HG02943 (cell line): ENCODE measurements around the gene CACNA1H.

Source experiments
- ATAC-seq: cut with Tn5 transposase; IDR thresholded peaks from one replicate; pipeline ENCODE4 v1.9.1; 2021; ENCODE audit warnings: mild to moderate bottlenecking, low read depth, moderate library complexity; ENCODE audit not compliant: unreplicated experiment

Gene CACNA1H

DNA sequence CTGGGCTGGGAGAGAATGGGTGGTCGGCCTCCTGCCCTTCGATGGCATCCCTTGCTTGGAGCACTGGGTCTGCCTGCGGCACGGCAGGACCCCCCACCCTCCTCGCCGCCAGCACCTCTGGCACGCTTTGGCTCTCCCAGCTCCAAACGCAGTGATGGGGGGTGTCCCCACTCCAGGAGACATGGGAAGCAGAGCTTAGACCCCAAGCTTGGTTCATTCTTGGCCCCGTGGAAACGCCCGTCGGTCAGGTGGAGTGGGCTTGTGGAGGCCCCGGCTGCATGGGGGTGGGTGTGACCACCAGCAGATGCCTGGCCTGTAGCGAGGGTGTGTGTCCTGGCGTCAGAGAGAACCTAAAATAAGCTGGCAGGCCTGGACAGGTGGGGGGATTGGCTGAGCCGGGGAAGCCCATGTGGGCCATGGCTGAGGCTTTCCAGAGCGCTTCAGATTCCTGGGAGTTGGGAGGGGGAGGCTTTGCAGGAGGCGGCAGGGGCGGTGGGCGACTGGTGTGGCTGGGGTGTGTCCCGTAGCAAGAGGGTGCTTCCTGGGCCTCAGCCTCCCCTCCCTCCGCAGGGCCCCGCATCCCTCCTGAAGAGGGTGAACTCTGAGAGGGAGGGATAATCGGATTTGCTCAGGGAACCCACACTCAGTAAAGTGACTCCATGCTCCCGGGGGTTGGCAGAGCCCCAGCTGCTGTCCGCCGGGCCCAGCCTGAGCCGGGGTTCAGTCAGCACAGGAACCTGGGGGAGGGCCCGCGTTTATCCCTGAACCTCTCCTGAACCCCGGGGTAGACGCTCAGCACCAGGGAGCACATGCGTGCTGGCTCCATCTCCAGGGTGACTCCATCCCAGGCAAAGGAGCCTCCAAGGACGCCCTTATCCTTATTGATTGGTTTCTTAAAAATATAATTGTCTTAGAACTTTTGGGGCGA is 3.4 kb downstream of the CACNA1H start:
- ATAC-seq = no peak

- ATAC-seq = no peak
Measured at GRCh38 chr16:1156983-1157638, 4.2 kb downstream of the CACNA1H start.

DNA sequence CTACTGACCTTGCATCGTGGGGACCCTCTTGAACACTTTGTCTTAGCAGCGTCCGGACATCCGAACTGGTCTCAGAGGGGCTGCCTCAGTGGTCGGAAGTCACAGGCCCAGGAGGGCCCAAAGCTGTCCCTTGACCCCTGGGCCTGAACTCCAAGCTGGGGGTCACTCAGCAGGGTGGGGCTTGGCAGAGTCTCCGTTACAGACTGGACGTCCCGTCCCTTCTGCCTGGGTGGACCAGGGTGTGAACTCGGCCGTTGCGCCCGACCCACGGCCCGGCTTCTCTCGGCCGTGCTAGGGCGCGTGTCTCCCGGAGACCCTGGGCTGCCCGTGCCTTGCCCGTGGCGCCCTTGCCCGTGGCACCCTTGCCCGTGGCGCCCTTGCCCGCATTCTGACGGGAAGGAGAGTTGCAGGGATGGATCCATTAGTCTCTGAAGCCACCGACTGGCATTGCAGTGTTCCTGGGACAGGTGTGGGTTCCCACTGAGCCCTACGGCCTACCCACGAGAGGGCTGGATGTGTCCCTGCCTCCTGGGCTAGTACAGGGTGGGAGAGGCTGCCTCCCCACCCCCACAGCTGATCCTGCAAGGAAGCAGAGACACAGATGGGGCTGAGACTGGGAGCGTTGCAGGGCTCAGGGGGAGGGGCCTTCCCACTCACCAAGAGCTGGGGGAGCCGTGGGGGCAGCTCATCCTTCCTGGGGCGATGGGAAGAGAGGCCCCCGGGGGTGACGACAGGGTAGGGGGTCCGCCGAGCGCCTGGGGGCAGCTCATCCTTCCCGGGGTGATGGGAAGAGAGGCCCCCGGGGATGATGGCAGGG is 4.9 kb downstream of the CACNA1H start:
- ATAC-seq = no peak

DNA sequence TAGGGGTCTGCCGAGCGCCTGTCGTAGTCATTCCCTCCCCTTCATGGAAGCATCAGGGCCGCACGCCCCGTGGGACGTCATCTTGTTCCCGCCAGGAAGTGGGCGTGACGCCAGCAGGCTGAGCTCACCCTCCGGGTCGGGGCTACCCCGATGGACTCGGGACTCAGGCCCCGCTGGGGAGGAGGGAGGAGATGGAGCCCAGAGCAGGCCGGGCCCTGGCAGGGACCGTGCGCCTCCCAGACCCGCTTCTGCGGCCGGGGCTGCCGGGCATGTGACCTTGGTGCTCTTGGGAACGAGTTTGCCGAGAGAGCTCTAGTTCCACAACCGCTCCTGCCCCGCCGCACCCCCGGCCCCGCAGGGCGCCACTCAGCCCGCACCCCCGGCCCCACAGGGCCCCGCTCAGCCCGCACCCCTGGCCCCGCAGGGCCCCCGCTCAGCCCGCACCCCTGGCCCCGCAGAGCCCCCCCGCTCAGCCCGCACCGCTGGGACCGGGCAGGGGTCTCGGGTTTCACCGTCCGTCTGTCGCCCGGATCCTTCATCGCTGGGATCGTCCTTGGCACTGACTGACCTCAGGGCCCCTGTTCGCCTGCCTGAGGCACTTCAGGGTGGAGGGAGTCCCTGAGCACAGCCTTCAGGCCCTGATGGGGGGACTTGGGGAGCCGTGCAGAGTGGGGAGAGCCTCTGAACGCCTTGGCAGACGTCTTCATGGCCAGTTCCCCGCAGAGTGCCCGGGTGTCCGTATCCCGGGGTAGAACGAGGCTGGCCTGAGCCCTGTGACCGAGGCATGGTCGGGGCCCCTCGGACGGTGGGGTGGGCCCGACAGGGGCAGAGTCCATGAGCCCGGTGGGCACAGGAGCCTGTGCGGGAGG is 5.8 kb downstream of the CACNA1H start:
- ATAC-seq = no peak

DNA sequence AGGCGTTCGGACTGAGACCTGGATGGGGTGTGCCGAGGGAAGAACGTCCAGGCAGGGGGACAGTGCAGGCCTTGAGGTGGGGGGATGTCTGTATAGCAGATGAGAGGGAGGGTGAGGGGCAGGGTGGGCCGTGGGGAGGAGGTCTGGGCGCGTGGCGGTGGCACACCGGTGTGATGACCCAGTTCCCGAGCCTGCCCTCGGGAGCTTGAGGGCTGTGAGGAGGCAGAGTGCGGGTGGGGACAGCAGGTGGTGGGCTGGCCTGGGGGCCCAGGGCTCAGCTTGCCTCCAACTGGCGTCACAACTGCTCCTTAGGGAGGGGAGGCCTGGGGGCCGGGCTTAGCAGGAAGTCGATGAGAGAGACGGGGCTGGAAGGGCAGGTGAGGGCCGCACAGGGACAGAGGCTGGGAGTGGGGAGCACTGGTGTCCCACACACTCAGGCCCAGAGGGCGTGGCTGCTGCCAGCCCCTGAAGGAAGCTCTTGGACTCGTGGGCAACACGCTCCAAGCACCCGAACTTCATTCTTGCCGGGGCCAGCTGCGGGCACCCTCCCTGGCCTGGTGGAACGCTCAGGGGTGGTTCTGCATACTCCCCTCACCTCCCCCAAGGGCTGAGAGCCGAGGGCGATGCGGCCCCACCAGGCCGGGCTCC is 6.5 kb downstream of the CACNA1H start:
- no peak for ATAC-seq

- no peak for ATAC-seq
Measured at GRCh38 chr16:1159973-1160772, 7.3 kb downstream of the CACNA1H start.

- no peak for ATAC-seq
Measured at GRCh38 chr16:1160773-1161348, 8.0 kb downstream of the CACNA1H start.

DNA sequence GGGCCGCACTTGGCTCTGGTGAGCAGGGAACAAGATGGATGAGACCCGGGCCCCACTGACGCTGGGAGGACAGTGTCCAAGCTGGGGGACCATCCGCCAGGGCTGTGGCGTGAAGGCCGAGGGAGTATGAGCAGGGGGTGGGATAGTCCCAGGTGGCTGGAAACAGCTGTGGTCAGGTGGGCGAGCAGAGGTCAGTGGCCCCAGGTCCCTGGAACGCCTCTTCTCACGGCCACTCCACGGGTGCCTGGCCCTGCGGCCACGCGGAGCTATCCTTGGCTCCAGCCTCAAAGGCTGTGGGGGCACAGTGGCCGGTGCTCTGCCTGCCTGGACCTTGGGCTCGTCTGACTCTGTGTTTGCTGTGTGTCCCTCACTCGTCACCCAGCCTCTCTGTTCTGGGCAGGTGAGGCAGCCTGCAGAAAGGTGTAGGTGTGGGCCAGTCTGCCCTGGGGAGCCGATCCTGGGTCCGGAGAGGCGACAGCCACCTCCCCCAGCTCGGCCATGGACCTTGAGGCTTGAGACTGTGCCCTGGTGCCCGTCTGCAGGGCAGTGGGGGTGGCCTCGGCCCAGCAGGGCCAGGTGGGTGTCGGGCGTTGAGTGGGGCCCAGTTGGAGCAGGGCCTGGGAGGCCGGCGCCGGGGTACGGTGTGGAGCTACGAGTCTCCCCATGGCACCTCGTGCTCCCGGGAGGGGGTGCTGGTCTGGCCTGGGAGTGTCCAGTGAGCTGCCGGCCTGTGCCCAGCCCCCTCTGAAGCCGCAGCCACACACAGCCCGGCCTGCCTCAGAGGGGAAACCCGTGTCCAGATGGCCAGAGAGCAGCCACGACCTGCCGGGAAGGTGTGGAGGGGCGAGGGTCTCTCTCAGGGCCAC is 10.0 kb downstream of the CACNA1H start:
- no peak for ATAC-seq

DNA sequence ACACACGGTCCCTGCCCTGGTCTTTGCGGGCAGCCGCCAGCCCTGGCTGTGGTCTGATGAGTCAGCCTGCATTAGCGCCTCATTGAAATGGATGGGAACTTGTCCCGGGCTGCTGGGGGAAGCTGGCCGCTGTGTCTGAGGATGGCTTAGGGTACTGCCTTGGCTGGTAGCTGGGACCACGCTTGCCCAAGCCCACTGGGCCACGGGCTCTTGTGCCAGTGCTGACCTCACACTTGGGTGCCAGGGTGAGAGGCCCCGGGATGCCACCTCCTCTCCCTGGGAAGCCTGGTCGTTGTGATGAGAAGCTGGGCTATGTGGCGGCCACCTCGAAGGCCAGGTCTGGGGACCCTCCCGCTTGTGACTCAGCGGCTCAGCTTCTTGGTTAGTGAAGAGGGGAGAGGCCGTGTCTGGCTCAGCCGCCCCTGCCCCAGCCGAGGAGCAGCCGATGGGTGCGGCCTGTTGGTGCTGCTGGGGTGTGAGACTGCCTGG is 10.7 kb downstream of the CACNA1H start:
- ATAC-seq = no peak

- ATAC-seq = no peak
Measured at GRCh38 chr16:1164382-1164781, 11.5 kb downstream of the CACNA1H start.

DNA sequence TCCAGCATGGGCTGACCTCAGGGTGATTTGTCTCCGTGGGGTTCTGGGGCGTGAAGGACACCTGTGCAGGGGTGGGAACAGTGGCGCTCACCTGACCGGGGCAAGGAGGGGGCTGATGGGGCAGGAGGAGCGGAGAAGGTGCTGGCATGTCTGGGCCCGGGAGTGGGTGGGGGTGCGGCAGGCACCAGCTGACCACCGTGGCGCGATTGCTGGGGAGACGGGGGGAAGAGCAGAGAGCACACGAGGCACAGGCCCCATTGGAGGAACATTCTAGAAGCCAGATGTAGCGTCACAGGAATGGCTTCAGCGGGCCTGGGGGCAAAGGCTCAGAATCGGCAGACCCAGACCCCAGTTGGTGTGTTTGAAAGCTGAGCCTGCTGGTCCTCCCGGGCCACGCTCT is 12.1 kb downstream of the CACNA1H start:
- no peak for ATAC-seq

DNA sequence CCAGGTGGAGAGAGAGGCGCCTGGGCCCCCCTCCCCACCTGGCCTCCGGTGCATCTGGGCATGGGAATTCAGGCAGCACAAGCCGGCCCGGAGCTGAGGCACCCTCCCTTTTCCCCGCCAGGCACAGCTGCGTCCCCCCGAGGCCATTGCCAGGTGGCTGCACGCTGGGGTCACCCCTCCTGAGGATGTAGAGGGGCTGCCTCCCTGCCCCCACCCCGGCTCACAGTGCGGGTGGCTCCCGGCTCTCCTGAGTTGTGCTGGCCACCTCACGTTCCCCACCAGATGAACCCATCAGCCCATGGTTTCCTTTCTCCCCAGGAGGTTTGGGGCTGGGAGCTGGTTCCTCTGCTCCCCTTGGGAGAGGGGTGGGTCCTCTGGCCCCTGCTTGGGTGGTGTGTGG is 12.6 kb downstream of the CACNA1H start:
- no peak for ATAC-seq

- ATAC-seq = no peak
Measured at GRCh38 chr16:1167276-1168107, 14.6 kb downstream of the CACNA1H start.

DNA sequence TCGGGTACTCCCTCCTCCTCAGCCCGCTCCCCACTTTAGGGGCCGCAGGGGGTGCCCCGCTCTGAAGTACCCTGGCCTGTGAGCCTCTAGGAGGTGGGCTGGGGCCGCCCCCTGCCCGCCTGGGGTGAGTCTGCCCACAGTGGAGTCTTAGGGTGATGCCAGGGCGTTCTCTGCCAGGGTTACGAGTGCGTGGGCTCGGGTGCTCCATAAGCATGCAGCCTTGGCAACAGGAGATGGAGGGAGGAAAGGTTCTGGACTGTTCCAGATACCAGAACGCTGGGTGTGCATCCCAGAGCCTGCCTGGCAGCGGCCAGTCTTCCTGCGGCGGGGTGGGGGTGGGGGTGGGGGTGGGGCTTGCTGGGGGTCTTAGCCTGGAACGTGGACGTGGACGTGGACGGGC is 15.9 kb downstream of the CACNA1H start:
- no peak for ATAC-seq

GRCh38 chr16:1169285-1170075 is 16.6 kb downstream of the CACNA1H start:
- no peak for ATAC-seq

GRCh38 chr16:1170076-1170418 is 17.1 kb downstream of the CACNA1H start:
- no peak for ATAC-seq
